H1 (cell line): Measurements from ENCODE around the gene ARL14. TPM values are rescaled to one million over a fixed set of nuclear protein-coding genes. Genes with fewer than 3 reads are reported as not detected.

ENCODE experiments used
- CTCF ChIA-PET: fragments of 300-600 bp; sonication (Branson Sonifier 250); formaldehyde crosslinking; loops from one replicate; lab custom pipeline; 2021; ENCODE audit not compliant: partially characterized antibody; lab: Charles Lee
- POLR2A ChIA-PET: fragments of 300-600 bp; sonication (Branson Sonifier 250); formaldehyde crosslinking; loops from one replicate; lab custom pipeline; 2021; ENCODE audit warnings: inconsistent platforms; ENCODE audit not compliant: partially characterized antibody; lab: Charles Lee
- DNase-seq, 2 experiments: peaks; one replicate each; pipeline versions ENCODE4 v3.0.0 to v3.0.0-alpha.2; 2010 to 2022; ENCODE audit warnings: low spot score in 2 of 2, low read depth in 1 of 2, mixed read lengths in 1 of 2
- FAIRE-seq: peaks from 2 replicates; lab custom pipeline; 2011; peaks lifted over from hg19 to GRCh38; lab: Jason Lieb, UNC
- H2AFZ ChIP-seq: 2 replicates; pipeline ENCODE4 v1.8.1; 2012; ENCODE audit warnings: low read length, inconsistent platforms
- H2AK5ac ChIP-seq: 2 replicates; pipeline ENCODE4 v1.6.1; 2013; ENCODE audit warnings: low read depth, low read length
- H2BK120ac ChIP-seq: replicated peaks from 2 replicates; pipeline ENCODE3; 2013; ENCODE audit warnings: low read depth, low read length, inconsistent platforms
- H2BK12ac ChIP-seq: 2 replicates; pipeline ENCODE4 v1.6.1; 2013; ENCODE audit warnings: low read depth, low read length
- H2BK15ac ChIP-seq: 2 replicates; pipeline ENCODE4 v1.6.1; 2013; ENCODE audit warnings: low read length
- H2BK20ac ChIP-seq: 2 replicates; pipeline ENCODE4 v1.6.1; 2013; ENCODE audit warnings: low read length
- H2BK5ac ChIP-seq: 2 replicates; pipeline ENCODE4 v1.6.1; 2013; ENCODE audit warnings: low read depth, low read length
- H3K14ac ChIP-seq: 2 replicates; pipeline ENCODE4 v1.6.1; 2013; ENCODE audit warnings: inconsistent platforms; ENCODE audit not compliant: insufficient read length
- H3K18ac ChIP-seq: 2 replicates; pipeline ENCODE4 v1.6.1; 2013; ENCODE audit warnings: low read length; ENCODE audit errors: extremely low read depth
- H3K23ac ChIP-seq: 2 replicates; pipeline ENCODE4 v1.6.1; 2013; ENCODE audit warnings: inconsistent platforms; ENCODE audit not compliant: insufficient read length
- H3K23me2 ChIP-seq: 2 replicates; pipeline ENCODE4 v1.6.1; 2013; ENCODE audit warnings: low read depth, low read length
- H3K27ac ChIP-seq: 2 replicates; pipeline ENCODE4 v1.6.1; 2011; ENCODE audit warnings: low read depth, low read length, inconsistent platforms
- H3K27me3 ChIP-seq, 4 experiments: replicated peaks in 1 of 4; 1 replicate in 1 of 4; 2 replicates in 3 of 4; pipeline versions ENCODE4 v1.6.1 to v1.8.1; 2011 to 2013; ENCODE audit warnings: low read length in 3 of 4, mild to moderate bottlenecking in 3 of 4, inconsistent platforms in 2 of 4, mixed read lengths in 2 of 4, moderate library complexity in 1 of 4; ENCODE audit not compliant: control insufficient read depth in 3 of 4, insufficient read depth in 3 of 4; ENCODE audit errors: extremely low read depth in 1 of 4
- H3K36me3 ChIP-seq, 4 experiments: 2 replicates each; pipeline versions ENCODE4 v1.6.1 to v1.8.1; 2011 to 2013; ENCODE audit warnings: mild to moderate bottlenecking in 4 of 4, low read length in 3 of 4, moderate library complexity in 2 of 4, control low read depth in 1 of 4, inconsistent platforms in 1 of 4; ENCODE audit not compliant: insufficient read depth in 4 of 4, control insufficient read depth in 2 of 4
- H3K4ac ChIP-seq: replicated peaks from 2 replicates; pipeline ENCODE3; 2013; ENCODE audit warnings: low read length, low read depth, mixed read lengths, inconsistent platforms; ENCODE audit not compliant: insufficient read length
- H3K4me1 ChIP-seq, 4 experiments: replicated peaks in 1 of 4; 1 replicate in 1 of 4; 2 replicates in 3 of 4; pipeline versions ENCODE4 v1.6.1 to v1.8.1; 2011 to 2013; ENCODE audit warnings: low read length in 3 of 4, inconsistent platforms in 2 of 4, mixed read lengths in 1 of 4; ENCODE audit not compliant: insufficient read depth in 4 of 4, control insufficient read depth in 3 of 4
- H3K4me2 ChIP-seq, 2 experiments: 2 replicates each; pipeline versions ENCODE4 v1.6.1 to v1.8.1; 2011 to 2013; ENCODE audit warnings: low read depth in 2 of 2, low read length in 2 of 2, control low read depth in 1 of 2, inconsistent platforms in 1 of 2, mild to moderate bottlenecking in 1 of 2; ENCODE audit not compliant: insufficient read depth in 1 of 2
- H3K4me3 ChIP-seq, 4 experiments: fragments of 200-600, 300-600 bp in 1 of 4; sonication (generic), shearing (Covaris generic), sonication (Bioruptor Twin) in 1 of 4; 2 replicates each; pipeline versions ENCODE4 v1.5.1 to v1.8.1; 2011 to 2016; ENCODE audit warnings: low read length in 4 of 4, low read depth in 3 of 4, control low read depth in 2 of 4, inconsistent platforms in 2 of 4, mild to moderate bottlenecking in 2 of 4, mixed read lengths in 1 of 4, moderate library complexity in 1 of 4; ENCODE audit not compliant: insufficient read depth in 2 of 4; ENCODE audit errors: extremely low read depth in 1 of 4
- H3K56ac ChIP-seq: replicated peaks from 2 replicates; pipeline ENCODE3; 2013; ENCODE audit warnings: low read depth, mild to moderate bottlenecking, mixed read lengths, low read length, inconsistent platforms; ENCODE audit not compliant: insufficient read length
- H3K79me1 ChIP-seq: 2 replicates; pipeline ENCODE4 v1.6.1; 2013; ENCODE audit warnings: low read depth, low read length, control low read depth
- H3K79me2 ChIP-seq, 2 experiments: 2 replicates each; pipeline versions ENCODE4 v1.6.1 to v1.8.1; 2012 to 2013; ENCODE audit warnings: low read length in 2 of 2, mild to moderate bottlenecking in 2 of 2, inconsistent platforms in 1 of 2; ENCODE audit not compliant: insufficient read depth in 2 of 2, control insufficient read depth in 1 of 2
- H3K9ac ChIP-seq, 4 experiments: replicated peaks in 1 of 4; 1 replicate in 1 of 4; 2 replicates in 3 of 4; pipeline versions ENCODE4 v1.6.1 to v1.8.1; 2011 to 2013; ENCODE audit warnings: low read depth in 3 of 4, low read length in 3 of 4, control low read depth in 2 of 4, mild to moderate bottlenecking in 2 of 4, moderate library complexity in 2 of 4, inconsistent platforms in 1 of 4; ENCODE audit errors: extremely low read depth in 1 of 4
- H3K9me3 ChIP-seq, 2 experiments: 2 replicates each; pipeline versions ENCODE4 v1.6.1 to v1.8.1; 2012 to 2013; ENCODE audit warnings: mild to moderate bottlenecking in 2 of 2, moderate library complexity in 2 of 2, control low read depth in 1 of 2, inconsistent platforms in 1 of 2, low read depth in 1 of 2, low read length in 1 of 2, mixed read lengths in 1 of 2; ENCODE audit not compliant: insufficient read depth in 2 of 2
- H4K20me1 ChIP-seq, 2 experiments: replicated peaks in 1 of 2; 2 replicates each; pipeline versions ENCODE3 to v1.8.1; 2011 to 2013; ENCODE audit warnings: inconsistent platforms in 2 of 2, low read length in 2 of 2, mild to moderate bottlenecking in 1 of 2; ENCODE audit not compliant: insufficient read depth in 2 of 2, control insufficient read depth in 1 of 2
- H4K5ac ChIP-seq: 2 replicates; pipeline ENCODE4 v1.6.1; 2013; ENCODE audit warnings: low read length, low read depth, mixed read lengths, inconsistent platforms; ENCODE audit not compliant: insufficient read length
- H4K8ac ChIP-seq: 2 replicates; pipeline ENCODE4 v1.8.0; 2013; ENCODE audit warnings: mild to moderate bottlenecking, moderate library complexity, low read length, inconsistent platforms; ENCODE audit not compliant: insufficient read depth; ENCODE audit errors: extremely low read depth
- H4K91ac ChIP-seq: replicated peaks from 2 replicates; pipeline ENCODE3; 2013; ENCODE audit warnings: low read length, mixed read lengths, inconsistent platforms; ENCODE audit not compliant: insufficient read length
- HDAC6 ChIP-seq: IDR thresholded peaks from one replicate; pipeline ENCODE4 v1.7.1; 2012; ENCODE audit warnings: low read depth, mild to moderate bottlenecking, inconsistent platforms, low read length, moderate library complexity
- NANOG ChIP-seq: IDR thresholded peaks from 2 replicates; pipeline ENCODE4 v1.6.1; 2011; ENCODE audit warnings: low read length, low read depth, mild to moderate bottlenecking, inconsistent platforms; ENCODE audit not compliant: insufficient read depth, poor library complexity, severe bottlenecking
- RAD21 ChIP-seq, 2 experiments: IDR thresholded peaks in 1 of 2; conservative IDR thresholded peaks in 1 of 2; 2 replicates each; pipeline ENCODE4 v1.6.1; 2011; ENCODE audit warnings: low read depth in 2 of 2, low read length in 2 of 2, improper control_type of control experiment in 1 of 2, inconsistent platforms in 1 of 2, mild to moderate bottlenecking in 1 of 2, moderate library complexity in 1 of 2
- whole genome bisulfite sequencing, 2 experiments: shearing (Covaris generic) in 1 of 2; methylation state at CpG; one replicate each; pipeline versions ENCODE4 v1.1.6 to v1.1.7; 2013 to 2015; ENCODE audit warnings: low lambda C conversion rate in 2 of 2, mixed read lengths in 2 of 2, inconsistent platforms in 1 of 2, low coverage in 1 of 2, missing lambda C conversion rate in 1 of 2; ENCODE audit not compliant: insufficient replicate concordance in 2 of 2, insufficient coverage in 1 of 2, insufficient read length in 1 of 2; ENCODE audit errors: extremely low coverage in 1 of 2, missing lambda C conversion rate in 1 of 2; 5-methylcytosine and 5-hydroxymethylcytosine counted together
- polyA plus RNA-seq, 7 experiments: library from polyadenylated mRNA; depleted of rRNA in 3 of 7; stranded (reverse) in 5 of 7; unstranded in 2 of 7; fragments of >200 nt in 5 of 7; fragments of 200-250 nt in 2 of 7; gene quantifications; 1 replicate in 5 of 7; 2 replicates in 1 of 7; 4 replicates in 1 of 7; pipeline versions ENCODE4 v1.2.1 to v1.2.3, GENCODE V29; 2011 to 2013; ENCODE audit warnings: missing spikeins in 2 of 7, mixed read lengths in 2 of 7
- total RNA-seq: library from RNA; stranded (reverse); fragmentation: NEBNext Ultra II Directional; extraction: Animal tissue kit (Norgen Biotek cat#: 25700); gene quantifications from 2 replicates; pipeline ENCODE4 v1.2.1, GENCODE V29; 2021

The ARL14 gene
- total and polyA plus RNA-seq, 2 of the 8 experiments (the other 6 are each of a cell fraction or from before 2014, with no cell fraction given) = not detected

- Histone ChIP-seq H3K23me2 (no peaks in the 10 kb centered on the region), H3K56ac (no peak overlapping the region), H2BK5ac (no peak overlapping the region), H4K20me1 (no peaks in the 10 kb centered on the region), H3K4ac (no peak overlapping the region), H3K4me3 (no peak overlapping the region), H2BK12ac (no peak overlapping the region), H3K27me3 (no peaks in the 10 kb centered on the region), H4K91ac (no peak overlapping the region), H3K79me2 (no peaks in the 10 kb centered on the region), H3K27ac (no peak overlapping the region), H3K79me1 (no peaks in the 10 kb centered on the region), H2BK120ac (no peak overlapping the region), H3K18ac (no peak overlapping the region), H3K14ac (no peak overlapping the region), H3K9ac (no peak overlapping the region), H3K36me3 (no peaks in the 10 kb centered on the region), H3K9me3 (no peaks in the 10 kb centered on the region), H4K8ac (no peak overlapping the region), H3K23ac (no peak overlapping the region), H2BK20ac (no peak overlapping the region), H2AK5ac (no peak overlapping the region), H4K5ac (no peak overlapping the region), H3K4me2 (no peak overlapping the region), H3K4me1 (no peaks in the 10 kb centered on the region), H2AFZ (no peak overlapping the region), H2BK15ac (no peak overlapping the region)
- DNase-seq (no peak), FAIRE-seq (no peak)
- CTCF ChIA-PET = interaction anchor here (0.6 to 3.2 kb wide), 4 partner anchors 16 to 523 kb away, joined by 3 to 10 read pairs (median 3); no protein-coding TSS in a partner anchor
- 92% methylated on average over 2 of the region's 2 CpGs; no CpG with 5 or more reads in 1 of the 2 experiments for WGBS, 2 experiments
- POLR2A ChIA-PET = no interaction called here
- TF ChIP-seq RAD21 (IDR thresholded peaks at IDR 0.05 in 1 of 2, conservative IDR thresholded peaks at IDR 0.05 in 1 of 2; ENCODE audit: low read depth in 2 of 2, low read length in 2 of 2) (no peak), NANOG (no peak), HDAC6 (no peak)
Observed at GRCh38 chr3:160703974-160704373, 27.0 kb downstream of the ARL14 start.
